Smooth muscle cell (in vitro differentiated cells): Measurements from ENCODE around the gene INF2. TPM values are rescaled to one million over a fixed set of nuclear protein-coding genes. Genes with fewer than 3 reads are reported as not detected.

Experiments used
- DNase-seq: peaks from one replicate; lab custom pipeline; 2025; ENCODE audit not compliant: unreplicated experiment; lab: John Stamatoyannopoulos, UW
- H2AFZ ChIP-seq: fragments of 200-600 bp; sonication (generic); 2 replicates; pipeline ENCODE4 v1.6.0; 2016; ENCODE audit warnings: antibody characterized with exemption, low read depth, mild to moderate bottlenecking
- H3F3A ChIP-seq: fragments of 200-600 bp; sonication (generic); 2 replicates; pipeline ENCODE4 v1.6.0; 2017; ENCODE audit warnings: antibody characterized with exemption, low read depth
- H3K27ac ChIP-seq: fragments of 200-600 bp; sonication (generic); 2 replicates; pipeline ENCODE4 v1.5.1; 2016; ENCODE audit warnings: low read depth, mild to moderate bottlenecking
- H3K27me3 ChIP-seq: fragments of 200-600 bp; sonication (generic); 2 replicates; pipeline ENCODE4 v1.6.1; 2016; ENCODE audit warnings: low read depth, mild to moderate bottlenecking
- H3K36me3 ChIP-seq: fragments of 200-600 bp; sonication (generic); 2 replicates; pipeline ENCODE4 v1.5.1; 2016; ENCODE audit warnings: low read depth
- H3K4me1 ChIP-seq: fragments of 200-600 bp; sonication (generic); 2 replicates; pipeline ENCODE4 v1.5.1; 2016; ENCODE audit warnings: low read depth
- H3K4me2 ChIP-seq: fragments of 200-600 bp; sonication (generic); 2 replicates; pipeline ENCODE4 v1.6.0; 2016; ENCODE audit warnings: mild to moderate bottlenecking
- H3K4me3 ChIP-seq: fragments of 200-600 bp; sonication (generic); 2 replicates; pipeline ENCODE4 v1.5.1; 2016; ENCODE audit warnings: mild to moderate bottlenecking
- H3K79me2 ChIP-seq: fragments of 200-600 bp; sonication (generic); 2 replicates; pipeline ENCODE4 v1.6.0; 2016; ENCODE audit warnings: low read depth, mild to moderate bottlenecking
- H3K9ac ChIP-seq: fragments of 200-600 bp; sonication (generic); 2 replicates; pipeline ENCODE4 v1.6.0; 2016; ENCODE audit warnings: low read depth
- H3K9me3 ChIP-seq: fragments of 200-600 bp; sonication (generic); replicated peaks from 2 replicates; pipeline ENCODE4 v1.5.1; 2016; ENCODE audit warnings: low read depth
- H4K20me1 ChIP-seq: fragments of 200-600 bp; sonication (generic); 2 replicates; pipeline ENCODE4 v1.6.0; 2016; ENCODE audit warnings: low read depth
- CTCF ChIP-seq: fragments of 200-600 bp; sonication (generic); IDR thresholded peaks from 2 replicates; pipeline ENCODE4 v1.5.1; 2017; ENCODE audit warnings: borderline replicate concordance, mild to moderate bottlenecking, antibody characterized with exemption; ENCODE audit not compliant: insufficient read depth, poor library complexity, severe bottlenecking
- WGBS: methylation state at CpG from one replicate; pipeline ENCODE4 v1.1.7; 2016; ENCODE audit warnings: low lambda C conversion rate; 5-methylcytosine and 5-hydroxymethylcytosine counted together
- polyA plus RNA-seq: library from polyadenylated mRNA; unstranded; fragments of >200 nt; fragmentation: Nextera tagmentation; extraction: Ambion mirVana; gene quantifications from 2 replicates; pipeline ENCODE4 v1.2.1, GENCODE V29; 2016
- total RNA-seq: library from RNA; depleted of rRNA; stranded (reverse); fragments of >200 nt; gene quantifications from 2 replicates; pipeline ENCODE4 v1.2.3, GENCODE V29; 2014

INF2 gene
- total and polyA plus RNA-seq, 2 experiments from 2014 or later = 19.9 to 29.8 TPM

GRCh38 chr14:104741108-104741802, 51.8 kb downstream of the INF2 start:
- Histone ChIP-seq H3K9me3 (no peaks in the 10 kb centered on the region), H3K9ac (no peak overlapping the region), H2AFZ (no peak overlapping the region), H3K36me3 (no peaks in the 10 kb centered on the region), H3K27me3 (no peaks in the 10 kb centered on the region), H3K79me2 (no peaks in the 10 kb centered on the region), H3K4me1 (no peaks in the 10 kb centered on the region), H4K20me1 (no peaks in the 10 kb centered on the region), H3K27ac (no peak overlapping the region), H3K4me2 (no peak overlapping the region), H3K4me3 (no peak overlapping the region), H3F3A (no peaks in the 10 kb centered on the region)
- DNase-seq = no peak
- 94% methylated on average over 29 of the region's 29 CpGs for WGBS
- TF ChIP-seq CTCF = no peak

- no peak overlapping the region for H2AFZ ChIP-seq
- H3K36me3 ChIP-seq = no peaks in the 10 kb centered on the region
- no peaks in the 10 kb centered on the region for H3K9me3 ChIP-seq
- TF ChIP-seq CTCF = no peak
- H3K4me3 ChIP-seq = no peak overlapping the region
- H3K4me1 ChIP-seq = no peaks in the 10 kb centered on the region
- no peaks in the 10 kb centered on the region for H3K79me2 ChIP-seq
- no peaks in the 10 kb centered on the region for H4K20me1 ChIP-seq
- WGBS = 91% methylated on average over 18 of the region's 23 CpGs
- H3K27ac ChIP-seq = no peak overlapping the region
- no peaks in the 10 kb centered on the region for H3K27me3 ChIP-seq
- DNase-seq = no peak
- H3F3A ChIP-seq = no peaks in the 10 kb centered on the region
- H3K4me2 ChIP-seq = no peak overlapping the region
- H3K9ac ChIP-seq = no peak overlapping the region
Measured at GRCh38 chr14:104741803-104742251, 52.4 kb downstream of the INF2 start.

GRCh38 chr14:104742586-104743455, 53.4 kb downstream of the INF2 start:
- Histone ChIP-seq H2AFZ (no peak overlapping the region), H3F3A (no peaks in the 10 kb centered on the region), H3K27ac (no peak overlapping the region), H3K4me2 (no peak overlapping the region), H3K4me3 (no peak overlapping the region), H3K79me2 (no peaks in the 10 kb centered on the region), H3K36me3 (no peaks in the 10 kb centered on the region), H3K4me1 (no peaks in the 10 kb centered on the region), H4K20me1 (no peaks in the 10 kb centered on the region), H3K9me3 (no peaks in the 10 kb centered on the region), H3K27me3 (no peaks in the 10 kb centered on the region), H3K9ac (no peak overlapping the region)
- no peak for TF ChIP-seq CTCF
- WGBS = 92% methylated on average over 32 of the region's 32 CpGs
- DNase-seq = no peak
